Pons (tissue), 1 donor: Measurements from ENCODE around the gene LARP1.
"Not testable (repeated sequence)": the region's sequence is repeated elsewhere in the genome, so short reads cannot be mapped to it uniquely, and the experiment has no call there.

Experiments used
- DNase-seq: peaks from one replicate; pipeline ENCODE4 v3.0.0-alpha.2; 2016; ENCODE audit warnings: low spot score

Gene LARP1

DNA sequence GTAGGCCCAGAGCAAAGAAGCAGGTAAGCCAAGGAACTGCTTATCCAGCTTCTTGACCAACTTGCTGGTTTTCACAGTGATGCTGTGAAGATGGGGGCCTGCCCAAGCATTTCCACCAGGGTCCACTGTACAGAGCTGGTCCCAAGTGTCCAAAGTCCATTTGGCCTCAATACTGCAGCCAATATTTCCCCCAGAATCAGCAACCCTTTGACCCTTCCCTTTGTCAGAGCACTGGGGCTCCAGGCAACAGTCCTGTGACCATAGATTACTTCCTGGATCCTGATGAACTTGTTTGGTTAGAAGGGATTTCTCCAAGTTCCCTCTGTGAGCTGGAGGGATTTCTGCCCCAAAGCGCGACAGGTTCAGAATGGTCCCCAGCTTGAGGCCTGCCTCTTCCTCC is 68.9 kb downstream of the LARP1 start:
- DNase-seq, result no peak

DNA sequence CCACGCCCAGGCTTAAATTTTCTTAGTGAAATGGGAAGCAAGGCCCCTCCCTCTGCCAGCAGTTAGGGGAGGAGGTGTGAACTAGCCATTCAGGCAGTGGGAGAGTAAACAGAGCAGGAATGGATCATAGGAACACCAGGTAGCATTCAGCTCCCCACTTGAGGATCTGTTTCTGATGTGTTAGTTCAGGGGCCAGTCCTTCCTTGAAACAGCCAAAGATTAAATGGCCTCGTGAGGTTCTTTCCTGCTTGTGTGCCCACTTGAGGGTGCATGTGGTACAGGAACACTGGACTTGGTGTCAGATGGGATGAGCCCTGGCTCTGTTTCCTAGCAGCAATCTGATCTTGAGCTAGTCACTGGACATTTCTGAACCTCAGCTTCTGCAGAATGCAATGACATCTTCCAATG is 74.0 kb downstream of the LARP1 start:
- no peak for DNase-seq

DNA sequence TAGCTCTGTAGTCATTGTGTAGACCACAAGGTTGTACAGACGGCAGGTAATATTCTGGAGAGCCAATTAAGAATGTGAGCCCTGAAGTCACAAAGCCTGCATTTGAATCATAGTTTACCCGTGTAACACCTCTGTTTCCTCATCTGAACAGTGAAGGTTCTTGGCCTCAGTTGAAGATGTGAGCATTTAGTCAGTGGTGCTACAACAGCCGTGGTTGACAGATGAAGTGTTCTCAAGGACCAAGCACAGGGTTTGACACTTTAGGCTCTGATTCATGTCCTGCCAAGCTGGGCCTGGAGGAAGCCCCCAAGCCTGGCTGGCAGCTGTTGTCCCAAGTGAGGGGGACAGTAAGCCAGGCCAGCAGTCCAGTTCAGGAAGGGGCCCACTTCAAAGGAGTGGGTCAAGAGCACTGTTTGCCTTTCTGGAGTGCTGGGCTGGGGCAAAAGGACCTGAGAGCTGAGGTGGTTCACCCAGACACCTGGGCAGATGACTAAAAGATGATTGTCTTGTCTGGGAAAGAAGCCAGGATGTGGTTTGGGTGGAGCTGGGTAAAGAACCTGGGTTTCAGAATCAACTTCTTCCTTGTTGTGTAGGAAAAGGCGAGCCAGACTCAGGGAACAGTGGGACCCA is 74.5 kb downstream of the LARP1 start:
- DNase-seq, result no peak

GRCh38 chr5:154830219-154830595 is 75.0 kb downstream of the LARP1 start:
- DNase-seq, result no peak

GRCh38 chr5:154830596-154830995 is 75.4 kb downstream of the LARP1 start:
- DNase-seq, result no peak

DNA sequence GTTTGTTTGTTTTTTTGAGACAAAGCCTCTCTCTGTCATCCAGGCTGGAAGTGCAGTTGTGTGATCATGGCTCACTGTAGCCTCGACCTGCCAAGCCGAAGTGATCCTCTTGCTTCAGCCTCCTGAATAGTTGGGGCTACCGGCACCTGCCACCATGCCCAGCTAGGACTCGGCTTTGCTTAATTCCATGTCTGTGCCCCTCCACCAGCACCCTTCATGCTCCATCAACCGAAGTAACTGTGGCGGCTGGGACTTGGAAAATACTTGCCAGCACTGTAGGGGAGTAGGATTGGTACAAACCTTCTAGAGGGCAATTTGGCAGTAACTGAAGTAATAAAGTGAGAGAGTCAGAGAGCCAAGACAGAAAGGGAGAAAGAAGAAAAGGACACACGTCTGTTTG is 76.3 kb downstream of the LARP1 start:
- no peak for DNase-seq

- DNase-seq, result not testable (repeated sequence)
Measured at GRCh38 chr5:154832804-154833203, 77.6 kb downstream of the LARP1 start.

- no peak for DNase-seq
Measured at GRCh38 chr5:154834053-154834452, 78.9 kb downstream of the LARP1 start.

DNA sequence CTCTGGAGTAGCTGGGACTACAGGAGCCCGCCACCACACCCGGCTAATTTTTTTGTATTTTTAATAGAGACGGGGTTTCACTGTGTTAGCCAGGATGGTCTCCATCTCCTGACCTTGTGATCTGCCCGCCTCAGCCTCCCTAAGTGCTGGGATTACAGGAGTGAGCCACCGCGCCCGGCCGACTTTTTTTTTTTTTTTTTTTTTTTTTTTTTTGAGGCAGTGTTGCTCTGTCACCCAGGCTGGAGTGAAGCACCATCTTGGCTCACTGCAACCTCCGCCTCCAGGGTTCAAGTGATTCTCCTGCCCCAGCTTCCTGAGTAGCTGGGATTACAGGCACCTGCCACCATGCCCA is 80.5 kb downstream of the LARP1 start:
- not testable (repeated sequence) for DNase-seq

- DNase-seq, result no peak
Measured at GRCh38 chr5:154836225-154836624, 81.0 kb downstream of the LARP1 start.

DNA sequence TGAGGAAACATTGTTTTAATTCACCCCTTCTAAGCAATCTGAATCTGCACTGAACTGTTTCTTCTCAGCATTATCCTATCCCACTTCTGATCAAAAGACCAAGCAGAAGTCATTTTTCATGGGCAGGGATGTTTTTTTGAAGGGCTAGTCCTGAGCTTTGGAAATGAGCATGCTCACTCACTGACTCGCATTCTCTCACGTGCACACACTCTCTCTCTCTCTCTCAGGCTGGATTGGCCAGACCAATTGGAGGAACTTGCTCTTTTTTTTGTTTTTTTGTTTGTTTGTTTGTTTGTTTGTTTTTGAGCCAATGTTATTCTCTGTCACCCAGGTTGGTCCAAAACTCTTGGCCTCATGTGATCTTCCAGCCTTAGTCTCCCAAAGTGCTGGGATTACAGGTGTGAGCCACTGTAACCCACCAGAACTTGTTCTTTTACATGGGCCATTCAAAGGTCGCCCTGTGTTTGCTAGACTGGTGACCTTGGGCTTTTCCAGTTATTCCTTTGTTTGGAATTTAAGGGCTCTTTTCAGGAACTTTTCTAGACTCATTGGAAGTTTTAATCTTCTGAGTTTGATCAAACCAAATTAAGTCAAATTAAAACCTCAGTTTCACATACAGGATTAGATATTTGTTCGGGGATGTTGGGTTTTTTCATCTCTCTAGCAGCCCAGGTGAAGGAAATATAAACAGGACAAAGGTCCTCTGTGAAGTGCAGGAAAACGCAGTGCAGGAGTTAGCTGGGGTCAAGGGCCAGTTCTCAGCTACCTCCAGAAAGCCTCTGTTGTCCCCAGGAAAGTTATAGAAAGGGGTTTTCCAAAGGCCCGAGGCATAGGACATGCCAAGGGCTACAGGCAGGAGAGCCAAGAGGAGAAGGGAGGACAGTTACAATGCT is 82.1 kb downstream of the LARP1 start:
- DNase-seq, result no peak

DNA sequence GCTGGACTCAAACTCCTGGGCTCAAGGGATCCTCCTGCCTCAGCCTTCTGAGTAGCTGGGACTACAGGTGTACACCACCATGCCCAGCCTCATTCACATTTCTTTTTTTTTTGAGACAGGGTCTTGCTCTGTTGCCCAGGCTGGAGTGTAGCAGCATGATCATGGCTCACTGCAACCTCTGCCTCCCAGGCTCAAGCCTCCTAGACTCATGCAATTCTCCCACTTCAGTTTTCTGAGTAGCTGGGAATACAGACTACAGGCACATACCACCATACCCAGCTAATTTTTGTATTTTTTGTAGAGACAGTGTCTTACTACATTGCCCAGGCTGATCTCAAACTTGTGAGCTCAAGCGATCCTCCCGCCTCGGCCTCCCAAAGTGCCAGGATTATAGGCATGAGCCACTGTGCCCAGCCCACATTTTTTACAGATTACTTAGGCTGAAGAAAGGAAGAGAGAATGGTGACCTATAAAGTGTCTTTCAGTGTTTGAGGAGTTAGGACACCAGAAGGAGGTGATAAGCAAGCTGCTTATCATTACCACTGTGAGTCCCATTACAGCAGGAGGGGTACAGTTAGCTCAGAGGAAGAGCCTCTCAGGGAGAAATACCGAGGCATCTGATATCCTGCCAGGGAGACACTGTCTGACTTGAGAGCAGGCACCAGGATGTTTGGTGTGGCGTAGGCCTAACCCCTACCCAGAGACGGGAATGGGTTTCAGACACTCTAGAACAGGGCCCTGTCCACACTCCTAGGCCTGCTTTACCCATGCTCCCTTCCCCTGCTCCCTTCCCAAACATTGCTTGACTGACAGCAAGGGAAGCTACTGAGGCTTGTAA is 85.5 kb downstream of the LARP1 start:
- DNase-seq, result no peak

DNA sequence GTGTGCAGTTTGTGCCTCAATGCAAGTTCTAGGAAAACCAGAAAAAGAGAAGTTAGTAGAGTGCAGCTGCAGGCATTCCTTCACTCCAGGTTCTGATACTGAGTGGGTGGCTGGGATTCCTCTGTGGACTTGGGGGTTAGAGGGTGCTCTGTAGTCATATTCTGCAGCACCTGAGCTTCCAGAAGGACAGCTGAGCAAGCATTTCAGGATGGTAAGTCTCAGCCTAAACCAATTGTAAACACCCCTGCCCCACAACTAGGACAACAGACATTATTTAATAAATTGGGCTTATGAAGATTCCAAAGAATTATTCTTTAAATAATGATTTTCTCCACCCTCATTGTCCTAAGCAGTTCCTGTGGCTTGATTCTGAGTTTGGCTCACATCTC is 86.1 kb downstream of the LARP1 start:
- no peak for DNase-seq

DNA sequence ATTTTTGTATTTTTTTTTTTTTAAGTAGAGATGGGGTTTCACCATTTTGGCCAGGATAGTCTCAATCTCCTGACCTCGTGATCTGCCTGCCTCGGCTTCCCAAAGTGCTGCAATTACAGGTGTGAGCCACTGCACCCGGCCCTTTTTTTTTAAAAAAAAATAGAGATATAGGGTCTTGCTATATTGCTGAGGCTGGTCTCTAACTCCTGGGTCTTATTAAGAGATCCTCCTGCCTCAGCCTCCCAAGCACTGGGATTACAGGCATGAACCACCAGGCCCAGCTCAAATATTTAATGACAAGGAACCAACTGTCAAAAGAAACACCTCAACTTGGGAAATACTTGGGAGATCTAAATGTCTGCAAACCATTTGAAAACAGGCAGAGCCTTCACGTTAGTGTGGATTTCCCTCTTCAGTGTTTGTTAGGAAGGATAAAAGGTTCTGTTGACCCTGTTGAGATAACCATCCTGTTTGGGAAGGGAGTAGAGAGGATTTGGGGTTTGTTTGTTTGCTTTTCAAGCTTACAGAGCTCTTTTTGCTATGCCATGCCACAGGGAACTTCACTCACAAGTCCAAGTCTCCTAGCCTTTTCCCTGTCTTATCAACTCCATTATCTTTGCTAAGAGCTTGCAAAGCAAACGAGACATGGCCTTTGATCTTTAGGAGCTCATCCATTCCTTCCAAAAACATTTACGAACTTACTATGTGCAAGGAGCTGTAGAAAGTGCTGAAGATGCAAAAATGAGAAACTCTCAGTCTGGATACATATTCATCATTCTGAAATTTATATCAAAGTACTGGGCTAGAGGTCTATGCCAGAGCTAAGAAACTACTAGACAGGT is 87.7 kb downstream of the LARP1 start:
- DNase-seq, result no peak

DNA sequence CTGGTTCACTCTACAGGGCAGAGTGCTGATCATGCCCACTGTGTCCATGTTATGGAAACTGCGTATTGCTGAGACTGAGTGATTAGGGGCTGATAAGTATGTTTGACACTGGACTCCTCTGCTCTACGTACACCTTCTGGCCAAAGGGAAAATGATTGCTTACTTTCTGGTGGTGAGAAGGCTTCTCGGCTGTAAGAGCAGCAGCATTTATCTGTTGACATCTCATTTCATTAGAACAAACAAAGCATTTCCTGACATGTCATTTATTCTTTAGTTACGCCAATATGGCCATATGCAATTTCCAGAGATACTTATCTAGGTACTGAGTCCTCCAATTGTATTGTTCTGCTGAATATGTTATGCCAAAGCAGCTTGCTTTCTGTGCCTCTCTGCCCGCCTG is 89.6 kb downstream of the LARP1 start:
- DNase-seq, result no peak

GRCh38 chr5:154849264-154849785 is 94.1 kb downstream of the LARP1 start:
- DNase-seq, result peak; percentile 54

DNA sequence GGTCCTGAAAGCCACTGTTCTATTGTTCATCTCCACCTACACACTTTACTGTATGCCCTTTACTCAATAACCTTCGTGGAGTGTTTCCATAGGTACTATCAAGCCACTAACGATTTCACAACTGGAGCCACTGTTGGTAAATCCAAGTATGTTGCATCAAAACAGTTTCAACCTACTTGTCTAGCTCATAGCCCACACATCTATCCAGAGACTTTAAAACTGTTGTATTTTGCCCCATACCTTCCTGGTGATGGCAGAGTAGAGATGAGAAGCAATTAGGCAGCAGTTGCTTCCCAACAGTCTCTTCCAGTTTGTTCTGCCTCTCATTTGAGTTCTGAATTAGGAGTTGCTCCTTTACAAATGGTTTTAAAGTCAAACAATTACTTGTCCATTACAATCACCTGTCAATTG is 94.6 kb downstream of the LARP1 start:
- DNase-seq, result peak; percentile 72

DNA sequence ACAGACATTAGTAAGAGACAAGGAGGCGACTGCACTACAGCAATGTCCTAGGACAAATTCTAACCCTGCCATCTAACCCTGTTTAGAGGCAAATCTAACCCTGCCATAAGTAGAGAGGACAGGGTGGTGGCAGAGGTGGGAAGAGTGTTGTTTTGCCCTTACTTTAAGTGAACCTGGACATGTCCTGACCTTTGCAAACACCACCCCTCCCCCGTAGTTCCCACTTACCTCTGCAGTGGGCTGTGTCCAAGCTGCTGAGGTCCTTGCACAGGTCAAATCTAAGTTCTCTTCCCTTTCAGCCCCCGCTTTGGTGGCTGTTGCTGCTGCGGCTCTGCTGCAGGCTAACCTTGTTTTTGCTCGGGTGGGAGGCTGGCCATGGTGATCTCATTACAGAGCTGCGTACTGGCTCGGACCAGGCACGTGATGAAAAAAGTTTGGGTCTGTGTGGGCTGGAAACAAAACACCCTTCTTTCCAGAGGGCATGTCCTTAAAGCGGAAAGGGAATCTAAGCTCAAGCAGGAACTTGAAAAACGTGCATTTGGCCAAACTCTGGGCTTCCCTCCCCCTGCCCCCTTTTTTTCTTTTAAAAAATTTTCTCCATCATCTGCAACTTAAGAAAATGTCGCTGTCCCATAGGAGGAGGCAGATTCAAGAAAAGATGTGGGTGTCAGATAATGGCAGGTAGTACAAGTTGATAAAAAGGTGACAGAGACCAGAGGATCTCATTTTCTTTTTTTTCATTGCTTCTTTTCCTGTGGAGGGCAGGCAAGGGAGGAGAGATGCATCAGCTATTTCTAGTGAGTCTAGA is 95.3 kb downstream of the LARP1 start, which contains the start of gene FAXDC2:
Gene FAXDC2, minus strand, starts transcription at position 349 of the 808 bp plus-strand sequence. CDS start 12,425 bp downstream, outside the sequence.
- DNase-seq, result peak; percentile 92

GRCh38 chr5:154851351-154851750 is 96.2 kb downstream of the LARP1 start:
- no peak for DNase-seq

GRCh38 chr5:154857530-154858296 is 102.5 kb downstream of the LARP1 start:
- DNase-seq, result peak; percentile 95
